ENCODE measurements around the gene KLHDC7B. TPM values are rescaled to one million over a fixed set of nuclear protein-coding genes. Genes with fewer than 3 reads are reported as not detected.

Gene KLHDC7B
- total and polyA plus RNA-seq, 2 of the 13 experiments (the other 11 are each of a cell fraction or from before 2014, with no cell fraction given) = 0.11 TPM; not detected in 1

- TF ChIP-seq ZNF407 (CRISPR knock-in tag; IDR thresholded peaks at IDR 0.05; ENCODE audit: not compliant biosample characterization) = no peak
- 0 out of 2 replicates have a peak, but pooled peaks have one; percentile 6 for TF ChIP-seq ARID4A (CRISPR knock-in tag; IDR thresholded peaks at IDR 0.05; ENCODE audit: borderline replicate concordance)
- no peak for TF ChIP-seq ATM (IDR thresholded peaks at IDR 0.05; ENCODE audit: borderline replicate concordance)
- peak; percentile 46; the same call in 1 of the 2 replicates for TF ChIP-seq ZBTB38 (CRISPR knock-in tag; IDR thresholded peaks at IDR 0.05)
- peak; percentile 70; the same call in 1 of the 2 replicates for TF ChIP-seq SP5 (CRISPR knock-in tag; IDR thresholded peaks at IDR 0.05; ENCODE audit: borderline replicate concordance, low read depth)
- TF ChIP-seq JDP2 (CRISPR knock-in tag; IDR thresholded peaks at IDR 0.05; ENCODE audit: borderline replicate concordance) = no peak
- TF ChIP-seq LBX2 (CRISPR knock-in tag; IDR thresholded peaks at IDR 0.05; ENCODE audit: borderline replicate concordance) = no peak
- no peak for TF ChIP-seq EHMT2 (IDR thresholded peaks at IDR 0.05; ENCODE audit: borderline replicate concordance, low read depth, low read length)
- no peak for TF ChIP-seq SNRNP70 (IDR thresholded peaks at IDR 0.05; ENCODE audit: low read depth, low read length)
- TF ChIP-seq ZSCAN31 (CRISPR knock-in tag; IDR thresholded peaks at IDR 0.05; ENCODE audit: low read depth) = 0 out of 2 replicates have a peak, but pooled peaks have one; percentile 31
- no peak; the same call in 1 of the 2 replicates for TF ChIP-seq NR2C2 (CRISPR knock-in tag; IDR thresholded peaks at IDR 0.05; ENCODE audit: borderline replicate concordance)
- no peak for TF ChIP-seq ZNF878 (CRISPR knock-in tag; IDR thresholded peaks at IDR 0.05)
- TF ChIP-seq TGIF2 (CRISPR knock-in tag; IDR thresholded peaks at IDR 0.05) = no peak
- TF ChIP-seq ZNF674 (CRISPR knock-in tag; IDR thresholded peaks at IDR 0.05; ENCODE audit: low read depth) = no peak
- no peak for TF ChIP-seq ZNF3 (CRISPR knock-in tag; IDR thresholded peaks at IDR 0.05)
Observed at GRCh38 chr22:50526834-50527801, 18.6 kb upstream of the KLHDC7B start (continued).
